ENCODE measurements around the gene BCL2L12. TPM values are rescaled to one million over a fixed set of nuclear protein-coding genes. Genes with fewer than 3 reads are reported as not detected.
A peak's percentile ranks its signal among the peaks of the same experiment; 100 is the strongest.
"Not testable (repeated sequence)": the region's sequence is repeated elsewhere in the genome, so short reads cannot be mapped to it uniquely, and the experiment has no call there.

Gene BCL2L12
- total and polyA plus RNA-seq, 5 donors: 8.6 to 15.1 (median 13.6) TPM

- ATAC-seq (no peak), DNase-seq (peak in 2 of 3 donors; percentile 12 to 46)
- peaks cover 13% of the 10 kb centered on the region for H3K4me1 ChIP-seq (ENCODE audit: control insufficient read depth, insufficient read depth, low read length)
- intact Hi-C loops (cut with DNase I): loop anchor here in 1 of 4 donors (10.0 kb wide), 1 partner anchor 48 kb away; the partner anchor contains the start of genes NOSIP and PRRG2
- no peak overlapping the region for H3K4me3 ChIP-seq (ENCODE audit: low read length)
- H3K27ac ChIP-seq (ENCODE audit: low read length): no peak overlapping the region
- no peaks in the 10 kb centered on the region for H3K9me3 ChIP-seq (ENCODE audit: control insufficient read depth, low read length)
- H3K27me3 ChIP-seq (ENCODE audit: control insufficient read depth, insufficient read depth): no peaks in the 10 kb centered on the region
- WGBS: 93% methylated on average over 5 of the region's 5 CpGs
These were observed 33.2 kb upstream of the BCL2L12 start for GRCh38 chr19:49632576-49632975.

- not testable (repeated sequence) for H3K9me3 ChIP-seq (ENCODE audit: control insufficient read depth, low read length); H3K4me3 ChIP-seq (ENCODE audit: low read length); H3K27ac ChIP-seq (ENCODE audit: low read length); H3K27me3 ChIP-seq (ENCODE audit: control insufficient read depth, insufficient read depth); ATAC-seq
- peaks cover 13% of the 10 kb centered on the region for H3K4me1 ChIP-seq (ENCODE audit: control insufficient read depth, insufficient read depth, low read length)
- peak in 1 of 3 donors; percentile 9 for DNase-seq
- intact Hi-C loops (cut with DNase I): loop anchor here in 1 of 4 donors (10.0 kb wide), 1 partner anchor 48 kb away; the partner anchor contains the start of genes NOSIP and PRRG2
- WGBS: 63% methylated on average over 9 of the region's 9 CpGs
These were observed 32.5 kb upstream of the BCL2L12 start for GRCh38 chr19:49633273-49633672.

- no peaks in the 10 kb centered on the region for H3K9me3 ChIP-seq (ENCODE audit: control insufficient read depth, low read length)
- H3K27me3 ChIP-seq (ENCODE audit: control insufficient read depth, insufficient read depth): no peaks in the 10 kb centered on the region
- DNase-seq: peak in 2 of 3 donors; percentile 57 to 64
- H3K4me1 ChIP-seq (ENCODE audit: control insufficient read depth, insufficient read depth, low read length): peaks cover 12% of the 10 kb centered on the region
- H3K4me3 ChIP-seq (ENCODE audit: low read length): no peak overlapping the region
- intact Hi-C loops (cut with DNase I): loop anchor here in 3 of 4 donors (5.0 to 10.0 kb wide), 2 partner anchors 43 to 51 kb away; partner anchors contain the start of genes PRR12 (in 2 of the 3), NOSIP (in 1 of the 3) and PRRG2 (in 1 of the 3)
- H3K27ac ChIP-seq (ENCODE audit: low read length): peak overlapping the region; percentile 34
- ATAC-seq: no peak
- 38% methylated on average over 24 of the region's 24 CpGs for WGBS
These were observed 30.1 kb upstream of the BCL2L12 start for GRCh38 chr19:49635530-49636232.

- H3K27me3 ChIP-seq (ENCODE audit: control insufficient read depth, insufficient read depth): no peaks in the 10 kb centered on the region
- no peak overlapping the region for H3K4me3 ChIP-seq (ENCODE audit: low read length)
- intact Hi-C loops (cut with DNase I): loop anchor here in 3 of 4 donors (5.0 to 10.0 kb wide), 2 partner anchors 44 to 52 kb away; partner anchors contain the start of genes PRR12 (in 2 of the 3), NOSIP (in 1 of the 3) and PRRG2 (in 1 of the 3)
- no peaks in the 10 kb centered on the region for H3K9me3 ChIP-seq (ENCODE audit: control insufficient read depth, low read length)
- peak in 2 of 3 donors; percentile 57 to 61 for DNase-seq
- peaks cover 6% of the 10 kb centered on the region for H3K4me1 ChIP-seq (ENCODE audit: control insufficient read depth, insufficient read depth, low read length)
- 77% methylated on average over 30 of the region's 30 CpGs for WGBS
- no peak for ATAC-seq
- H3K27ac ChIP-seq (ENCODE audit: low read length): no peak overlapping the region
These were observed 29.4 kb upstream of the BCL2L12 start for GRCh38 chr19:49636233-49636932.

- Histone ChIP-seq H3K4me1 (ENCODE audit: control insufficient read depth, insufficient read depth, low read length) (peaks cover 6% of the 10 kb centered on the region), H3K27ac (ENCODE audit: low read length) (peak overlapping the region; percentile 91), H3K9me3 (ENCODE audit: control insufficient read depth, low read length) (no peaks in the 10 kb centered on the region), H3K27me3 (ENCODE audit: control insufficient read depth, insufficient read depth) (no peaks in the 10 kb centered on the region), H3K4me3 (ENCODE audit: low read length) (peak overlapping the region; percentile 73)
- ATAC-seq: peak; percentile 18
- intact Hi-C loops (cut with DNase I): loop anchor here in 3 of 4 donors (5.0 to 10.0 kb wide), 2 partner anchors 46 to 53 kb away; partner anchors contain the start of genes PRR12 (in 2 of the 3), NOSIP (in 1 of the 3) and PRRG2 (in 1 of the 3)
- DNase-seq: peak; percentile 94 to 97 (median 97)
- 9% methylated on average over 19 of the region's 19 CpGs for WGBS
These were observed 27.7 kb upstream of the BCL2L12 start for GRCh38 chr19:49637821-49638738.

GRCh38 chr19:49639401-49640112, 26.2 kb upstream of the BCL2L12 start:
- H3K4me3 ChIP-seq (ENCODE audit: low read length): peak overlapping the region; percentile 73
- peaks cover 6% of the 10 kb centered on the region for H3K4me1 ChIP-seq (ENCODE audit: control insufficient read depth, insufficient read depth, low read length)
- intact Hi-C loops (cut with DNase I): loop anchor here in 3 of 4 donors (5.0 to 10.0 kb wide), 2 partner anchors 47 to 55 kb away; partner anchors contain the start of genes PRR12 (in 2 of the 3), NOSIP (in 1 of the 3) and PRRG2 (in 1 of the 3)
- no peak for ATAC-seq
- WGBS: 3% methylated on average over 31 of the region's 31 CpGs
- H3K27ac ChIP-seq (ENCODE audit: low read length): peak overlapping the region; percentile 84
- peak; percentile 52 to 71 (median 68) for DNase-seq
- H3K27me3 ChIP-seq (ENCODE audit: control insufficient read depth, insufficient read depth): no peaks in the 10 kb centered on the region
- H3K9me3 ChIP-seq (ENCODE audit: control insufficient read depth, low read length): no peaks in the 10 kb centered on the region

GRCh38 chr19:49640113-49640898, 25.4 kb upstream of the BCL2L12 start, which contains the start of gene RRAS:
RRAS (minus strand) TSS chr19:49640143; CDS start chr19:49640098, 45 bp downstream.
- under 1% methylated on average over 51 of the region's 51 CpGs for WGBS
- H3K4me1 ChIP-seq (ENCODE audit: control insufficient read depth, insufficient read depth, low read length): peaks cover 4% of the 10 kb centered on the region

GRCh38 chr19:49641688-49642491, 23.8 kb upstream of the BCL2L12 start, which contains the start of gene SCAF1:
SCAF1 (plus strand) TSS chr19:49642209; CDS start chr19:49645027, 2,818 bp downstream.
- no peaks in the 10 kb centered on the region for H3K27me3 ChIP-seq (ENCODE audit: control insufficient read depth, insufficient read depth)
- under 1% methylated on average over 87 of the region's 87 CpGs for WGBS
- peaks cover 1% of the 10 kb centered on the region for H3K4me1 ChIP-seq (ENCODE audit: control insufficient read depth, insufficient read depth, low read length)
- DNase-seq: peak; percentile 100
- H3K9me3 ChIP-seq (ENCODE audit: control insufficient read depth, low read length): no peaks in the 10 kb centered on the region
- H3K27ac ChIP-seq (ENCODE audit: low read length): peak within 1 kb of the TSS; percentile 99
- H3K4me3 ChIP-seq (ENCODE audit: low read length): peak within 1 kb of the TSS; percentile 96
- ATAC-seq: peak; percentile 80 to 86
- intact Hi-C loops (cut with DNase I): no loop called here

More at GRCh38 chr19:49640113-49640898, 25.4 kb upstream of the BCL2L12 start, which contains the start of gene RRAS:
- H3K9me3 ChIP-seq (ENCODE audit: control insufficient read depth, low read length): no peaks in the 10 kb centered on the region
- no peaks in the 10 kb centered on the region for H3K27me3 ChIP-seq (ENCODE audit: control insufficient read depth, insufficient read depth)
- intact Hi-C loops (cut with DNase I): no loop called here
- peak within 1 kb of the TSS; percentile 73 for H3K4me3 ChIP-seq (ENCODE audit: low read length)
- DNase-seq (peak; percentile 100), ATAC-seq (peak; percentile 79 to 82)
- H3K27ac ChIP-seq (ENCODE audit: low read length): peak within 1 kb of the TSS; percentile 99
